ENCODE data around the gene SSBP4. TPM values are rescaled to one million over a fixed set of nuclear protein-coding genes. Genes with fewer than 3 reads are reported as not detected.

Gene SSBP4
- total and polyA plus RNA-seq, 2 of the 4 experiments (the other 2 are of a cell fraction): 14.9 to 39.7 TPM

- TF ChIP-seq, protein P1, sequence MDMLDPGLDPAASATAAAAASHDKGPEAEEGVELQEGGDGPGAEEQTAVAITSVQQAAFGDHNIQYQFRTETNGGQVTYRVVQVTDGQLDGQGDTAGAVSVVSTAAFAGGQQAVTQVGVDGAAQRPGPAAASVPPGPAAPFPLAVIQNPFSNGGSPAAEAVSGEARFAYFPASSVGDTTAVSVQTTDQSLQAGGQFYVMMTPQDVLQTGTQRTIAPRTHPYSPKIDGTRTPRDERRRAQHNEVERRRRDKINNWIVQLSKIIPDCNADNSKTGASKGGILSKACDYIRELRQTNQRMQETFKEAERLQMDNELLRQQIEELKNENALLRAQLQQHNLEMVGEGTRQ (IDR thresholded peaks at IDR 0.05; ENCODE audit: low read depth, low read length): no peak
- no peak for TF ChIP-seq RCOR1 (IDR thresholded peaks at IDR 0.05; ENCODE audit: insufficient replicate concordance, low read length)
- no peak for TF ChIP-seq NFE2L2 (IDR thresholded peaks at IDR 0.05; ENCODE audit: low read depth, low read length)
- TF ChIP-seq CHD1 (IDR thresholded peaks at IDR 0.05; ENCODE audit: low read depth, low read length): no peak
These were observed at the start of gene SSBP4 (continued) for GRCh38 chr19:18419195-18419698.

- no CpG with 5 or more reads among the region's 4 CpGs for WGBS, 2 experiments (ENCODE audit: extremely low coverage in 2 of 2, insufficient read length in 1 of 2)
- H2AFZ ChIP-seq (replicated peaks; ENCODE audit: low read length, poor library complexity): peak overlapping the region; percentile 85
- no peak for TF ChIP-seq CTCF (conservative IDR thresholded peaks at IDR 0.05; ENCODE audit: low read depth, low read length)
- TF ChIP-seq NFE2L2 (IDR thresholded peaks at IDR 0.05; ENCODE audit: low read depth, low read length): no peak
- TF ChIP-seq BHLHE40 (IDR thresholded peaks at IDR 0.05; ENCODE audit: low read depth, low read length): no peak
- no peak for TF ChIP-seq FOS (IDR thresholded peaks at IDR 0.05; ENCODE audit: low read depth, low read length)
- no peak for TF ChIP-seq MAZ (IDR thresholded peaks at IDR 0.05; ENCODE audit: borderline replicate concordance, low read depth, low read length)
- no peak for TF ChIP-seq SMC3 (IDR thresholded peaks at IDR 0.05; ENCODE audit: low read depth, low read length)
- TF ChIP-seq RFX5 (IDR thresholded peaks at IDR 0.05; ENCODE audit: low read depth, low read length): no peak
- no peak for TF ChIP-seq CEBPB (IDR thresholded peaks at IDR 0.05; ENCODE audit: low read depth, low read length)
- TF ChIP-seq MAFK (IDR thresholded peaks at IDR 0.05; ENCODE audit: low read depth, low read length): no peak
- TF ChIP-seq, protein P1 (IDR thresholded peaks at IDR 0.05; ENCODE audit: low read depth, low read length): no peak
These were observed 45.7 kb upstream of the SSBP4 start for GRCh38 chr19:18373407-18373891.

More at GRCh38 chr19:18373407-18373891, 45.7 kb upstream of the SSBP4 start:
- POLR2A ChIA-PET (ENCODE audit: unreplicated experiment): no interaction called here
- Histone ChIP-seq H3K23ac (ENCODE audit: low read depth, low read length) (peak overlapping the region; percentile 97), H3K9ac (ENCODE audit: low read depth, low read length) (peak overlapping the region; percentile 52), H3K4ac (ENCODE audit: low read depth, low read length) (peak overlapping the region; percentile 100), H3K9me1 (ENCODE audit: insufficient read depth, low read length) (peaks cover 17% of the 10 kb centered on the region), H2BK120ac (ENCODE audit: low read depth, low read length) (peak overlapping the region; percentile 99), H3K79me1 (ENCODE audit: low read depth in 1 of 2, low read length in 2 of 2) (peaks cover 0 to 20% of the 10 kb centered on the region in 2 experiments; a peak in 2 of 4 replicates), H3K4me3 (ENCODE audit: insufficient read depth, low read depth, low read length) (no peak overlapping the region), H2BK20ac (ENCODE audit: low read depth, low read length) (peak overlapping the region; percentile 98), H3K18ac (ENCODE audit: low read depth, low read length) (peak overlapping the region; percentile 98), H3K9me3 (ENCODE audit: control insufficient read depth, insufficient read depth, low read length) (no peaks in the 10 kb centered on the region), H3K36me3 (ENCODE audit: control insufficient read depth, insufficient read depth, low read length) (no peaks in the 10 kb centered on the region), H2BK15ac (ENCODE audit: low read depth, low read length) (peak overlapping the region; percentile 100), H2AK5ac (ENCODE audit: low read depth, low read length) (peak overlapping the region; percentile 99), H3K4me2 (ENCODE audit: low read depth, low read length) (no peak overlapping the region), H3K4me1 (ENCODE audit: control insufficient read depth, insufficient read depth, low read length) (peaks cover 12% of the 10 kb centered on the region), H4K5ac (ENCODE audit: low read depth, low read length) (peak overlapping the region; percentile 99), H3K14ac (replicated peaks; ENCODE audit: low read depth, low read length) (peak overlapping the region; percentile 100), H4K20me1 (ENCODE audit: insufficient read depth, low read length) (no peaks in the 10 kb centered on the region), H3K27me3 (ENCODE audit: control insufficient read depth, insufficient read depth, low read length) (no peaks in the 10 kb centered on the region), H2BK5ac (ENCODE audit: low read depth, low read length, poor library complexity, severe bottlenecking) (peak overlapping the region; percentile 98), H2AK9ac (replicated peaks; ENCODE audit: low read depth, low read length, poor library complexity) (peak overlapping the region; percentile 99), H3K56ac (ENCODE audit: extremely low read depth, insufficient read depth, low read length) (peak overlapping the region; percentile 77), H4K91ac (ENCODE audit: insufficient read depth, low read depth, low read length) (peak overlapping the region; percentile 100), H4K8ac (ENCODE audit: low read depth in 2 of 2, low read length in 2 of 2) (peak overlapping the region; percentile 99 to 100), H3K27ac (ENCODE audit: insufficient read depth, low read length) (peak overlapping the region; percentile 95)
- in situ Hi-C loops (cut with MboI; ENCODE audit: low sequenced_read_pairs): no loop called here
- CTCF ChIA-PET: no interaction called here
- DNase-seq: no peak
- dilution Hi-C loops (cut with HindIII; ENCODE audit: low sequenced_read_pairs, unreplicated experiment): no loop called here
- intact Hi-C loops (cut with micrococcal nuclease): no loop called here
- ATAC-seq (ENCODE audit: low read depth): no peak
- BruUV-seq (replicated peaks): no TSS peak
